HepG2 (cell line): Measurements from ENCODE around the gene SAA1. TPM values are rescaled to one million over a fixed set of nuclear protein-coding genes. Genes with fewer than 3 reads are reported as not detected.

Experiments
- ARNT ChIP-seq: fragments of 450-650 bp; IDR thresholded peaks from 2 replicates; pipeline ENCODE4 v1.6.1; 2017
- FOXA3 ChIP-seq: IDR thresholded peaks from 2 replicates; pipeline ENCODE4 v1.6.1; 2016; ENCODE audit warnings: missing genetic modification reagents, missing compliant biosample characterization
- HNF4A ChIP-seq: sonication (generic); formaldehyde crosslinking; IDR thresholded peaks from 2 replicates; pipeline ENCODE4 v1.4.0; 2020; ENCODE audit warnings: missing genetic modification reagents
- KAT8 ChIP-seq: IDR thresholded peaks from 2 replicates; pipeline ENCODE4 v1.6.1; 2016; ENCODE audit warnings: missing genetic modification reagents, missing compliant biosample characterization
- KDM1A ChIP-seq: IDR thresholded peaks from 2 replicates; pipeline ENCODE4 v1.6.1; 2016; ENCODE audit warnings: missing compliant biosample characterization
- MIER2 ChIP-seq: IDR thresholded peaks from 2 replicates; pipeline ENCODE4 v1.6.1; 2016; ENCODE audit warnings: missing biosample characterization, missing genetic modification reagents
- NCOR1 ChIP-seq: fragments of 200-600 bp; sonication (generic); IDR thresholded peaks from 2 replicates; pipeline ENCODE4 v1.7.0; 2017; ENCODE audit warnings: antibody characterized with exemption, low read length, borderline replicate concordance
- NFIC ChIP-seq: IDR thresholded peaks from 2 replicates; pipeline ENCODE4 v1.6.1; 2012; ENCODE audit warnings: mild to moderate bottlenecking, low read length, inconsistent platforms
- POGZ ChIP-seq: sonication (generic); formaldehyde crosslinking; IDR thresholded peaks from 2 replicates; pipeline ENCODE4 v1.4.0; 2020; ENCODE audit warnings: mild to moderate bottlenecking, missing genetic modification reagents
- PPARG ChIP-seq: conservative IDR thresholded peaks from 2 replicates; pipeline ENCODE4 v1.6.1; 2016; ENCODE audit warnings: missing biosample characterization, missing genetic modification reagents
- RXRB ChIP-seq: IDR thresholded peaks from 2 replicates; pipeline ENCODE4 v1.6.1; 2016; ENCODE audit warnings: borderline replicate concordance, missing genetic modification reagents, missing compliant biosample characterization
- TEAD3 ChIP-seq: optimal IDR thresholded peaks from 2 replicates; pipeline ENCODE3; 2016; ENCODE audit warnings: borderline replicate concordance
- ZBTB20 ChIP-seq: sonication (generic); formaldehyde crosslinking; IDR thresholded peaks from 2 replicates; pipeline ENCODE4 v1.8.1; 2023; ENCODE audit warnings: missing genetic modification reagents, low read depth, mild to moderate bottlenecking, borderline replicate concordance
- ZBTB21 ChIP-seq: sonication (generic); formaldehyde crosslinking; IDR thresholded peaks from 2 replicates; pipeline ENCODE4 v1.4.0; 2020; ENCODE audit warnings: missing genetic modification reagents
- ZNF496 ChIP-seq: sonication (generic); formaldehyde crosslinking; IDR thresholded peaks from 2 replicates; pipeline ENCODE4 v1.8.1; 2023; ENCODE audit warnings: mild to moderate bottlenecking, moderate library complexity, missing genetic modification reagents; ENCODE audit not compliant: insufficient replicate concordance
- ZNF614 ChIP-seq: IDR thresholded peaks from 2 replicates; pipeline ENCODE4 v1.6.1; 2018; ENCODE audit warnings: missing biosample characterization, missing genetic modification reagents, inconsistent platforms, borderline replicate concordance
- ZNF644 ChIP-seq: IDR thresholded peaks from 2 replicates; pipeline ENCODE4 v1.6.1; 2016; ENCODE audit warnings: low read depth
- polyA plus RNA-seq, 8 experiments: library from polyadenylated mRNA; depleted of rRNA in 3 of 8; stranded (reverse) in 7 of 8; unstranded in 1 of 8; fragments of >200 nt; fragmentation: Illumina TruSeq in 4 of 8; extraction: Trizol in 4 of 8; gene quantifications; 2 replicates each; pipeline versions ENCODE4 v1.2.1 to v1.2.3, GENCODE V29; 2011 to 2016; ENCODE audit warnings: low read depth in 4 of 8, missing spikeins in 1 of 8, mixed read lengths in 1 of 8; ENCODE audit not compliant: insufficient read depth in 1 of 8
- total RNA-seq, 5 experiments: library from RNA; depleted of rRNA; stranded (reverse); fragments of >200 nt; fragmentation: Illumina TruSeq; extraction: Trizol; gene quantifications; 2 replicates each; pipeline ENCODE4 v1.2.3, GENCODE V29; 2016; ENCODE audit warnings: low read depth in 1 of 5
- TF ChIP-seq, protein P1 (sequence below): sonication (generic); formaldehyde crosslinking; IDR thresholded peaks from 2 replicates; pipeline ENCODE4 v1.5.1; 2020; ENCODE audit warnings: mild to moderate bottlenecking, missing genetic modification reagents, moderate library complexity
- TF ChIP-seq, protein P2 (sequence below): IDR thresholded peaks from 2 replicates; pipeline ENCODE4 v1.4.0; 2020; ENCODE audit warnings: mild to moderate bottlenecking, missing genetic modification reagents
- TF ChIP-seq, protein P3 (sequence below): sonication (generic); formaldehyde crosslinking; conservative IDR thresholded peaks from 2 replicates; pipeline ENCODE4 v1.8.0; 2022; ENCODE audit warnings: mild to moderate bottlenecking, moderate library complexity, missing genetic modification reagents
- TF ChIP-seq, protein P4 (sequence below): sonication (generic); formaldehyde crosslinking; conservative IDR thresholded peaks from 2 replicates; pipeline ENCODE4 v1.4.0; 2020; ENCODE audit warnings: mild to moderate bottlenecking, missing genetic modification reagents, moderate library complexity

SAA1 gene
- total and polyA plus RNA-seq, 2 of the 13 experiments (the other 11 are each of a cell fraction or from before 2014, with no cell fraction given) = not detected

DNA sequence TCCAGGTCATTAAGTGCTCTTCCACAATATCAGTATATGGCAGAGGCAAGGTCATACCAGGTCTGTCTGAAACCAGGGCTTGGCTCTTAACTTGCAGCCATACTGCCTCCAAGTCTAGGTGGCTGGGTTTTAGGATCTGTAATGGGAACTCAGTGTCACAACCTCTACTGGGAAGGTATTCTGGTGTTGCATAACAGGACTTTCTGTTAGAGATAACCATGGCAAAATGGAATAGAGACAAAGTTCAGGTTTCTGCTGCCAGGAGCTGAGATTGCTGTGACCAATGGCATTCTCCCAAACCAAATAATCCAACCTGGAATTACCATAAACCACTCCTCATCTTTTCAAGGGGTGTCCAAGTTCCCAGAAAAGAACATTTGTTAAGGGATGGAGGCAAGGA, 6.8 kb upstream of the SAA1 start (continued):
- TF ChIP-seq PPARG (CRISPR knock-in tag) (peak; percentile 54; the same call in 1 of the 2 replicates), MIER2 (0 out of 2 replicates have a peak, but pooled peaks have one; percentile 55), ZBTB20 (no peak), ZNF496 (CRISPR knock-in tag) (no peak), HNF4A (peak; percentile 80), POGZ (CRISPR knock-in tag) (peak; percentile 61; the same call in 1 of the 2 replicates), NCOR1 (peak; percentile 24; the same call in 1 of the 2 replicates), ARNT (no peak), ZBTB21 (CRISPR knock-in tag) (no peak), FOXA3 (CRISPR knock-in tag) (no peak), KDM1A (CRISPR knock-in tag) (0 out of 2 replicates have a peak, but pooled peaks have one; percentile 16), ZNF614 (peak; percentile 25; the same call in 1 of the 2 replicates), KAT8 (CRISPR knock-in tag) (peak; percentile 27; the same call in 1 of the 2 replicates), RXRB (CRISPR knock-in tag) (peak; percentile 50; the same call in 1 of the 2 replicates), ZNF644 (CRISPR knock-in tag) (peak; percentile 98), NFIC (no peak), TEAD3 (CRISPR knock-in tag) (peak; percentile 52)
- TF ChIP-seq, protein P1, sequence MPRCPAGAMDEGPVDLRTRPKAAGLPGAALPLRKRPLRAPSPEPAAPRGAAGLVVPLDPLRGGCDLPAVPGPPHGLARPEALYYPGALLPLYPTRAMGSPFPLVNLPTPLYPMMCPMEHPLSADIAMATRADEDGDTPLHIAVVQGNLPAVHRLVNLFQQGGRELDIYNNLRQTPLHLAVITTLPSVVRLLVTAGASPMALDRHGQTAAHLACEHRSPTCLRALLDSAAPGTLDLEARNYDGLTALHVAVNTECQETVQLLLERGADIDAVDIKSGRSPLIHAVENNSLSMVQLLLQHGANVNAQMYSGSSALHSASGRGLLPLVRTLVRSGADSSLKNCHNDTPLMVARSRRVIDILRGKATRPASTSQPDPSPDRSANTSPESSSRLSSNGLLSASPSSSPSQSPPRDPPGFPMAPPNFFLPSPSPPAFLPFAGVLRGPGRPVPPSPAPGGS = no peak
- TF ChIP-seq, protein P2, sequence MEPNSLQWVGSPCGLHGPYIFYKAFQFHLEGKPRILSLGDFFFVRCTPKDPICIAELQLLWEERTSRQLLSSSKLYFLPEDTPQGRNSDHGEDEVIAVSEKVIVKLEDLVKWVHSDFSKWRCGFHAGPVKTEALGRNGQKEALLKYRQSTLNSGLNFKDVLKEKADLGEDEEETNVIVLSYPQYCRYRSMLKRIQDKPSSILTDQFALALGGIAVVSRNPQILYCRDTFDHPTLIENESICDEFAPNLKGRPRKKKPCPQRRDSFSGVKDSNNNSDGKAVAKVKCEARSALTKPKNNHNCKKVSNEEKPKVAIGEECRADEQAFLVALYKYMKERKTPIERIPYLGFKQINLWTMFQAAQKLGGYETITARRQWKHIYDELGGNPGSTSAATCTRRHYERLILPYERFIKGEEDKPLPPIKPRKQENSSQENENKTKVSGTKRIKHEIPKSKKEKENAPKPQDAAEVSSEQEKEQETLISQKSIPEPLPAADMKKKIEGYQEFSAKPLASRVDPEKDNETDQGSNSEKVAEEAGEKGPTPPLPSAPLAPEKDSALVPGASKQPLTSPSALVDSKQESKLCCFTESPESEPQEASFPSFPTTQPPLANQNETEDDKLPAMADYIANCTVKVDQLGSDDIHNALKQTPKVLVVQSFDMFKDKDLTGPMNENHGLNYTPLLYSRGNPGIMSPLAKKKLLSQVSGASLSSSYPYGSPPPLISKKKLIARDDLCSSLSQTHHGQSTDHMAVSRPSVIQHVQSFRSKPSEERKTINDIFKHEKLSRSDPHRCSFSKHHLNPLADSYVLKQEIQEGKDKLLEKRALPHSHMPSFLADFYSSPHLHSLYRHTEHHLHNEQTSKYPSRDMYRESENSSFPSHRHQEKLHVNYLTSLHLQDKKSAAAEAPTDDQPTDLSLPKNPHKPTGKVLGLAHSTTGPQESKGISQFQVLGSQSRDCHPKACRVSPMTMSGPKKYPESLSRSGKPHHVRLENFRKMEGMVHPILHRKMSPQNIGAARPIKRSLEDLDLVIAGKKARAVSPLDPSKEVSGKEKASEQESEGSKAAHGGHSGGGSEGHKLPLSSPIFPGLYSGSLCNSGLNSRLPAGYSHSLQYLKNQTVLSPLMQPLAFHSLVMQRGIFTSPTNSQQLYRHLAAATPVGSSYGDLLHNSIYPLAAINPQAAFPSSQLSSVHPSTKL (CRISPR knock-in tag) = peak; percentile 54; the same call in 1 of the 2 replicates
- TF ChIP-seq, protein P3, sequence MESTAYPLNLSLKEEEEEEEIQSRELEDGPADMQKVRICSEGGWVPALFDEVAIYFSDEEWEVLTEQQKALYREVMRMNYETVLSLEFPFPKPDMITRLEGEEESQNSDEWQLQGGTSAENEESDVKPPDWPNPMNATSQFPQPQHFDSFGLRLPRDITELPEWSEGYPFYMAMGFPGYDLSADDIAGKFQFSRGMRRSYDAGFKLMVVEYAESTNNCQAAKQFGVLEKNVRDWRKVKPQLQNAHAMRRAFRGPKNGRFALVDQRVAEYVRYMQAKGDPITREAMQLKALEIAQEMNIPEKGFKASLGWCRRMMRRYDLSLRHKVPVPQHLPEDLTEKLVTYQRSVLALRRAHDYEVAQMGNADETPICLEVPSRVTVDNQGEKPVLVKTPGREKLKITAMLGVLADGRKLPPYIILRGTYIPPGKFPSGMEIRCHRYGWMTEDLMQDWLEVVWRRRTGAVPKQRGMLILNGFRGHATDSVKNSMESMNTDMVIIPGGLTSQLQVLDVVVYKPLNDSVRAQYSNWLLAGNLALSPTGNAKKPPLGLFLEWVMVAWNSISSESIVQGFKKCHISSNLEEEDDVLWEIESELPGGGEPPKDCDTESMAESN = no peak
- TF ChIP-seq, protein P4, sequence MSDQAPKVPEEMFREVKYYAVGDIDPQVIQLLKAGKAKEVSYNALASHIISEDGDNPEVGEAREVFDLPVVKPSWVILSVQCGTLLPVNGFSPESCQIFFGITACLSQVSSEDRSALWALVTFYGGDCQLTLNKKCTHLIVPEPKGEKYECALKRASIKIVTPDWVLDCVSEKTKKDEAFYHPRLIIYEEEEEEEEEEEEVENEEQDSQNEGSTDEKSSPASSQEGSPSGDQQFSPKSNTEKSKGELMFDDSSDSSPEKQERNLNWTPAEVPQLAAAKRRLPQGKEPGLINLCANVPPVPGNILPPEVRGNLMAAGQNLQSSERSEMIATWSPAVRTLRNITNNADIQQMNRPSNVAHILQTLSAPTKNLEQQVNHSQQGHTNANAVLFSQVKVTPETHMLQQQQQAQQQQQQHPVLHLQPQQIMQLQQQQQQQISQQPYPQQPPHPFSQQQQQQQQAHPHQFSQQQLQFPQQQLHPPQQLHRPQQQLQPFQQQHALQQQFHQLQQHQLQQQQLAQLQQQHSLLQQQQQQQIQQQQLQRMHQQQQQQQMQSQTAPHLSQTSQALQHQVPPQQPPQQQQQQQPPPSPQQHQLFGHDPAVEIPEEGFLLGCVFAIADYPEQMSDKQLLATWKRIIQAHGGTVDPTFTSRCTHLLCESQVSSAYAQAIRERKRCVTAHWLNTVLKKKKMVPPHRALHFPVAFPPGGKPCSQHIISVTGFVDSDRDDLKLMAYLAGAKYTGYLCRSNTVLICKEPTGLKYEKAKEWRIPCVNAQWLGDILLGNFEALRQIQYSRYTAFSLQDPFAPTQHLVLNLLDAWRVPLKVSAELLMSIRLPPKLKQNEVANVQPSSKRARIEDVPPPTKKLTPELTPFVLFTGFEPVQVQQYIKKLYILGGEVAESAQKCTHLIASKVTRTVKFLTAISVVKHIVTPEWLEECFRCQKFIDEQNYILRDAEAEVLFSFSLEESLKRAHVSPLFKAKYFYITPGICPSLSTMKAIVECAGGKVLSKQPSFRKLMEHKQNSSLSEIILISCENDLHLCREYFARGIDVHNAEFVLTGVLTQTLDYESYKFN (CRISPR knock-in tag) = peak; percentile 51
